ENCODE data around the gene ARMC8.
A peak's percentile ranks its signal among the peaks of the same experiment; 100 is the strongest.

ARMC8 gene

DNA sequence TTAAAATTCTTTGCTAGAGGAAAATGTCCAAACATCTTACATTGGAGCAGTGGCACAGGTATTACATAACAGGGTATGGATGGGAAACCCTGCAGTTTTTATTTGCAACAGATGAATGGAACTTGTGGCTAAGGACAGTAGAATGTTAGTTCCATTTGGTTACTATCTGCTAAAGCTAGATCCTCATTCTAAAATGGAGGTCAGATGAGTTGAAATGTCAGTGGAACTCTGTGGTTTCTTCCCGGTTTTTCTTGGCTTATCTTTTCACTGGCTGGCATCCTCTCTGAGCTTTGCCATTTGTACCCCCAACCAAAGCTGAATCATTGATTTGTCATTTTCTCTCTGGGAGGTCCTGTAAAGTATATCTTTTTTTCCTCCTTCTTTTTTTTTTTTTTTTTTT lies 68.9 kb downstream of the ARMC8 start:
- H3K4me3 ChIP-seq (ENCODE audit: low read depth, low read length): no peak overlapping the region
- DNase-seq (ENCODE audit: low read depth): peak; percentile 10
- TF ChIP-seq, protein P1, sequence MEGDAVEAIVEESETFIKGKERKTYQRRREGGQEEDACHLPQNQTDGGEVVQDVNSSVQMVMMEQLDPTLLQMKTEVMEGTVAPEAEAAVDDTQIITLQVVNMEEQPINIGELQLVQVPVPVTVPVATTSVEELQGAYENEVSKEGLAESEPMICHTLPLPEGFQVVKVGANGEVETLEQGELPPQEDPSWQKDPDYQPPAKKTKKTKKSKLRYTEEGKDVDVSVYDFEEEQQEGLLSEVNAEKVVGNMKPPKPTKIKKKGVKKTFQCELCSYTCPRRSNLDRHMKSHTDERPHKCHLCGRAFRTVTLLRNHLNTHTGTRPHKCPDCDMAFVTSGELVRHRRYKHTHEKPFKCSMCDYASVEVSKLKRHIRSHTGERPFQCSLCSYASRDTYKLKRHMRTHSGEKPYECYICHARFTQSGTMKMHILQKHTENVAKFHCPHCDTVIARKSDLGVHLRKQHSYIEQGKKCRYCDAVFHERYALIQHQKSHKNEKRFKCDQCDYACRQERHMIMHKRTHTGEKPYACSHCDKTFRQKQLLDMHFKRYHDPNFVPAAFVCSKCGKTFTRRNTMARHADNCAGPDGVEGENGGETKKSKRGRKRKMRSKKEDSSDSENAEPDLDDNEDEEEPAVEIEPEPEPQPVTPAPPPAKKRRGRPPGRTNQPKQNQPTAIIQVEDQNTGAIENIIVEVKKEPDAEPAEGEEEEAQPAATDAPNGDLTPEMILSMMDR (conservative IDR thresholded peaks at IDR 0.05; ENCODE audit: low read depth, low read length): no peak

DNA sequence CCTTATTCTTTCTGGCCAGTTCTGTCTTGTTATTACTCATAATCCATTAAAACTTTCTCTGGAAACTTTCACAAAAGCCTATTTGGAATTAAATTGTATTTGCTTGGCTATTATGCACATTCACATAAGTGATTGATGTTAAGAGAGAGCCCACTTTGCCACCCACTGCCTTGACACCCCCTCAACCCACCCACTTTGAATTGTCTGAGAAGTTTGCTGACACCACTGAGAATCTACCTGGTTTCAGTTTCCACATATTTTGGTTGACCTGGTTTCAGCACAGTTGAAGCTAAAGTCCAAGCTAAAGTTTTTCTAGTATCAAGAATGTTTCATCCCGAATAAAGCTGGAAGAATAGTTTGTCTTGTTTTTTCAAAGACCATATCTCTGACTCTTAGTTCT lies 70.9 kb downstream of the ARMC8 start:
- no peak for DNase-seq (ENCODE audit: low read depth)
- TF ChIP-seq, protein P1 (conservative IDR thresholded peaks at IDR 0.05; ENCODE audit: low read depth, low read length): no peak
- no peak overlapping the region for H3K4me3 ChIP-seq (ENCODE audit: low read depth, low read length)

DNA sequence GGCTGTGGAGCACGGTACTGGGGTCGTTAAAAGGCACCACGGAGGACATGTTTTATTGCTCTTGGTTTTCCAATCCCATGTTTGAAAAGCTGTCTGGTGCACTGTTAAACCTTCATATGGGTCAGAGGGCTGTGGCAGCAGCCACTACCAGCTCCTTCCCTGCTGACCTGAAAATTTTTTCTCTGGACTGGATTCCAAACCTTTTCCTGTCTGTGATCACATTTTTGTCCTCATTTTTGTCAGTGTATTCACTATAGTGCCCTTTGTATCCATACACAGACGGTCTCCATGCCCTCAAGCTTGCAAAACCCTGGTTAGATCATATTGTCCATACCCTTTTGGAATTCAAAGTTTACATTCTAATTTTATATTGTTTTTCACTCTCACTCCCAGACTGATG lies 72.0 kb downstream of the ARMC8 start:
- H3K4me3 ChIP-seq (ENCODE audit: low read depth, low read length): no peak overlapping the region
- DNase-seq (ENCODE audit: low read depth): no peak
- TF ChIP-seq, protein P1 (conservative IDR thresholded peaks at IDR 0.05; ENCODE audit: low read depth, low read length): no peak

DNA sequence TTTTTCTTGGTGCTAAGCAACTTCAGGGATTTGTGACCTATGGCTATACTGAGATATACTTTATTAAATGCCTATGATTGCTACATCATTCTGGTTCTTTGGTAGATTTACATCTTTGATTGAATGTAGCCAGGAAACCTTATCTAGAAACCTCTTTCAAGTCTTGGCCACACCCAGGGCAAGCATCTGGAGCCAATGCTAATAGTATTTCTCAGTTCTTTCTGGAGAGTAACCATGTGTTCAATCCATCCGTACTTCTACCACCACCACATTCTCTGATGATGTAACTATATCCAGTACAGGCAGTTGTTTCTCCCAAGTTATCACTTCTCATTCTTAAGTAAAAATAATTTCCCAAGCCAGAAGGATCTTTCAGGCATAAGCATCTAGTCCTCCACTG lies 73.5 kb downstream of the ARMC8 start:
- TF ChIP-seq, protein P1 (conservative IDR thresholded peaks at IDR 0.05; ENCODE audit: low read depth, low read length): no peak
- no peak overlapping the region for H3K4me3 ChIP-seq (ENCODE audit: low read depth, low read length)
- peak; percentile 27 for DNase-seq (ENCODE audit: low read depth)

DNA sequence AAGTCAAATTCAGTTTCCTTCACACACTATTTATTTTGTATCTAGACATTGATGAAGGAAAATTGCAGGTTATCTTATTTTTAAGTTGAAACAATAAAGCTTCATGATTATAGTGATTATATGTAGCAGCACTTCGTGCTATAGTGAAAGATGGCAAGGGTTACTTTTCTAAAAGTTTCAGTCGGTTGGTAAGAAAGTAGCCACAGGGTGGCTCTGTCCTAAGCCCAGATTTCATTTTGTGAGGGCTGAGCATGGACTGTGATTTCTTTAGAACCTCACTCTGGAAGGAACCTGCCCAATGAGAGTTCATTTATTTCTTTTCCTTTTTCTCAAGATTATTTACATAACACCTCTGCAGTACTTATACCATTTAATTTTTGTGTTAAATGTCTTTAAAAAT lies 76.0 kb downstream of the ARMC8 start:
- H3K4me3 ChIP-seq (ENCODE audit: low read depth, low read length): no peak overlapping the region
- TF ChIP-seq, protein P1 (conservative IDR thresholded peaks at IDR 0.05; ENCODE audit: low read depth, low read length): peak; percentile 29
- DNase-seq (ENCODE audit: low read depth): peak; percentile 23

DNA sequence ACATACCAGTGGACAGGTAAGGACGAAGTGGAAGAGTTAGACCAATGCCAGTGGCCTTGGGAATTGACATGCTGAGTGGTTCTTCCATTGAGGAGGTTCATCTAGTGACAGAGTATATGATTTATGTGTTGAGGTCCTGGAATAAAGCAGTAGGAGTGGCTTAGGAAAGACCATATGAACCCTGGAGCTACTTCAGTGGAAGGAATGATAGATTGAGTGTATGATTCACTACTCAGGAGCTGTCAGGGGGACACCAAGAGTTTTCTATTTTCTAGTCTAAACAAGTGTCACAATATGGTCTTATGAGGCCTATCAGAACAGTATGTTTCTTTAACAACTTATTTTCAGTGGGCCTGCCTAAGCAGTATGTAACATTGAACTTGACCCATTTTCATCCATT lies 78.6 kb downstream of the ARMC8 start:
- TF ChIP-seq, protein P1 (conservative IDR thresholded peaks at IDR 0.05; ENCODE audit: low read depth, low read length): no peak
- no peak overlapping the region for H3K4me3 ChIP-seq (ENCODE audit: low read depth, low read length)

DNA sequence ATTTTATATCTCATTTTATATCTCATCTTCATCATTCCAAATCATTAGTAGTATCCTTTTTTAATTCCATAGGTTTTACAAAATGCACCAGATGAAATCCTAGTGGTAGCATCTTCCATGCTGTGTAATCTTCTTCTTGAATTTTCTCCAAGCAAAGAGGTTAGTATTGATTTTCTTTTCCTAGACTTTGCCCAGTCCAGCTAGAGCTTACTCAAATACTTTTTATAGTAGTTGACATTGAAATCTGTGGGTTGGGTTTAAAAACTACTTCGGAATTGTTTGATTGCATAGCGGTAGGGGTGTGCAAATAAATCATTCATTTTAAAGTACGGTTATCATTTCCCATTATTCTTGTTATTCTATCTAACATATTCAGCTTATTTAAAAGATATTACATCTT lies 80.0 kb downstream of the ARMC8 start:
- TF ChIP-seq, protein P1 (conservative IDR thresholded peaks at IDR 0.05; ENCODE audit: low read depth, low read length): no peak
- no peak for DNase-seq (ENCODE audit: low read depth)

More for the DNA sequence above, 78.6 kb downstream of the ARMC8 start:
- DNase-seq (ENCODE audit: low read depth): no peak

More for the DNA sequence above, 80.0 kb downstream of the ARMC8 start:
- no peak overlapping the region for H3K4me3 ChIP-seq (ENCODE audit: low read depth, low read length)
